Measurements from ENCODE around the gene UQCRFS1.
"Not testable (repeated sequence)": the region's sequence is repeated elsewhere in the genome, so short reads cannot be mapped to it uniquely, and the experiment has no call there.

The UQCRFS1 gene

GRCh38 chr19:29214411-29214810 lies 1.5 kb upstream of the UQCRFS1 start:
- DNase-seq (ENCODE audit: low spot score), result no peak

GRCh38 chr19:29212356-29212647 lies 649 bp downstream of the UQCRFS1 start:
- DNase-seq (ENCODE audit: low spot score), result no peak

GRCh38 chr19:29211562-29212355 lies 1.2 kb downstream of the UQCRFS1 start:
- peak; percentile 7 for DNase-seq (ENCODE audit: low spot score)

- not testable (repeated sequence) for DNase-seq (ENCODE audit: low spot score)
These were observed 1.9 kb downstream of the UQCRFS1 start for GRCh38 chr19:29211041-29211440.

- not testable (repeated sequence) for DNase-seq (ENCODE audit: low spot score)
These were observed 2.4 kb downstream of the UQCRFS1 start for GRCh38 chr19:29210502-29210901.

- DNase-seq (ENCODE audit: low spot score), result not testable (repeated sequence)
These were observed 5.4 kb downstream of the UQCRFS1 start for GRCh38 chr19:29207403-29208187.

GRCh38 chr19:29206453-29206852 lies 6.5 kb downstream of the UQCRFS1 start:
- DNase-seq (ENCODE audit: low spot score), result no peak

- no peak for DNase-seq (ENCODE audit: low spot score)
These were observed 10.7 kb downstream of the UQCRFS1 start for GRCh38 chr19:29202281-29202680.

GRCh38 chr19:29201855-29202254 lies 11.1 kb downstream of the UQCRFS1 start:
- no peak for DNase-seq (ENCODE audit: low spot score)

- no peak for DNase-seq (ENCODE audit: low spot score)
These were observed 18.3 kb downstream of the UQCRFS1 start for GRCh38 chr19:29194658-29195057.

GRCh38 chr19:29193155-29193554 lies 19.8 kb downstream of the UQCRFS1 start:
- DNase-seq (ENCODE audit: low spot score), result no peak

GRCh38 chr19:29191005-29191404 lies 21.9 kb downstream of the UQCRFS1 start:
- no peak for DNase-seq (ENCODE audit: low spot score)

- no peak for DNase-seq (ENCODE audit: low spot score)
These were observed 24.0 kb downstream of the UQCRFS1 start for GRCh38 chr19:29189033-29189360.

- DNase-seq (ENCODE audit: low spot score), result no peak
These were observed 24.5 kb downstream of the UQCRFS1 start for GRCh38 chr19:29188289-29189032.

- no peak for DNase-seq (ENCODE audit: low spot score)
These were observed 25.3 kb downstream of the UQCRFS1 start for GRCh38 chr19:29187676-29188075.

GRCh38 chr19:29185427-29185826 lies 27.5 kb downstream of the UQCRFS1 start:
- no peak for DNase-seq (ENCODE audit: low spot score)

GRCh38 chr19:29176981-29177754 lies 35.8 kb downstream of the UQCRFS1 start:
- DNase-seq (ENCODE audit: low spot score), result no peak

- DNase-seq (ENCODE audit: low spot score), result no peak
These were observed 39.1 kb downstream of the UQCRFS1 start for GRCh38 chr19:29173896-29174295.

- no peak for DNase-seq (ENCODE audit: low spot score)
These were observed 40.6 kb downstream of the UQCRFS1 start for GRCh38 chr19:29172302-29172701.

- DNase-seq (ENCODE audit: low spot score), result no peak
These were observed 41.4 kb downstream of the UQCRFS1 start for GRCh38 chr19:29171525-29171924.

- DNase-seq (ENCODE audit: low spot score), result no peak
These were observed 42.4 kb downstream of the UQCRFS1 start for GRCh38 chr19:29170554-29170953.

- no peak for DNase-seq (ENCODE audit: low spot score)
These were observed 50.3 kb downstream of the UQCRFS1 start for GRCh38 chr19:29162694-29163093.
